Measurements from ENCODE around the gene ANKS1B.
"Not testable (repeated sequence)": the region's sequence is repeated elsewhere in the genome, so short reads cannot be mapped to it uniquely, and the experiment has no call there.

ANKS1B gene

GRCh38 chr12:99686142-99686541 lies 298.6 kb downstream of the ANKS1B start:
- DNase-seq: no peak

GRCh38 chr12:99680276-99680675 lies 304.5 kb downstream of the ANKS1B start:
- no peak for DNase-seq

GRCh38 chr12:99670635-99671034 lies 314.1 kb downstream of the ANKS1B start:
- no peak for DNase-seq

GRCh38 chr12:99658671-99659349 lies 325.9 kb downstream of the ANKS1B start:
- DNase-seq: no peak

GRCh38 chr12:99649551-99649950 lies 335.2 kb downstream of the ANKS1B start:
- no peak for DNase-seq

GRCh38 chr12:99648183-99648582 lies 336.6 kb downstream of the ANKS1B start:
- no peak for DNase-seq

GRCh38 chr12:99647453-99647852 lies 337.3 kb downstream of the ANKS1B start, which contains the start of gene GARIN6:
Gene GARIN6, plus strand, starts transcription at chr12:99647753. Its CDS starts 422 bp downstream, at chr12:99648175.
- DNase-seq: no peak

- DNase-seq: no peak
Measured at GRCh38 chr12:99644629-99645028, 340.1 kb downstream of the ANKS1B start.

- no peak for DNase-seq
Measured at GRCh38 chr12:99627459-99627858, 357.3 kb downstream of the ANKS1B start.

GRCh38 chr12:99624591-99624990 lies 360.1 kb downstream of the ANKS1B start:
- not testable (repeated sequence) for DNase-seq

- no peak for DNase-seq
Measured at GRCh38 chr12:99620159-99620479, 364.6 kb downstream of the ANKS1B start.

GRCh38 chr12:99619389-99620158 lies 365.2 kb downstream of the ANKS1B start:
- DNase-seq: peak in 1 of 5 donors; percentile 17

GRCh38 chr12:99618657-99619056 lies 366.1 kb downstream of the ANKS1B start:
- no peak for DNase-seq

GRCh38 chr12:99611599-99611998 lies 373.1 kb downstream of the ANKS1B start:
- no peak for DNase-seq

- no peak for DNase-seq
Measured at GRCh38 chr12:99611117-99611516, 373.6 kb downstream of the ANKS1B start.

- no peak for DNase-seq
Measured at GRCh38 chr12:99609455-99610181, 375.1 kb downstream of the ANKS1B start.

- DNase-seq: no peak
Measured at GRCh38 chr12:99600388-99600787, 384.3 kb downstream of the ANKS1B start.

- no peak for DNase-seq
Measured at GRCh38 chr12:99598785-99599184, 386.0 kb downstream of the ANKS1B start.

GRCh38 chr12:99596762-99597161 lies 388.0 kb downstream of the ANKS1B start:
- DNase-seq: no peak

GRCh38 chr12:99577125-99577524 lies 407.6 kb downstream of the ANKS1B start:
- not testable (repeated sequence) for DNase-seq

- DNase-seq: no peak
Measured at GRCh38 chr12:99573980-99574379, 410.8 kb downstream of the ANKS1B start.

GRCh38 chr12:99567072-99567471 lies 417.7 kb downstream of the ANKS1B start:
- no peak for DNase-seq

- peak in 1 of 5 donors; percentile 5 for DNase-seq
Measured at GRCh38 chr12:99558109-99558508, 426.6 kb downstream of the ANKS1B start.

- DNase-seq: no peak
Measured at GRCh38 chr12:99553461-99553860, 431.3 kb downstream of the ANKS1B start.
